HG03571 (cell line): ENCODE data around the gene TENT5C.
A peak's percentile ranks its signal among the peaks of the same experiment; 100 is the strongest.
"Not testable (repeated sequence)": the region's sequence is repeated elsewhere in the genome, so short reads cannot be mapped to it uniquely, and the experiment has no call there.

Experiments
- ATAC-seq: cut with Tn5 transposase; IDR thresholded peaks from one replicate; pipeline ENCODE4 v1.9.1; 2021; ENCODE audit not compliant: unreplicated experiment

TENT5C gene

DNA sequence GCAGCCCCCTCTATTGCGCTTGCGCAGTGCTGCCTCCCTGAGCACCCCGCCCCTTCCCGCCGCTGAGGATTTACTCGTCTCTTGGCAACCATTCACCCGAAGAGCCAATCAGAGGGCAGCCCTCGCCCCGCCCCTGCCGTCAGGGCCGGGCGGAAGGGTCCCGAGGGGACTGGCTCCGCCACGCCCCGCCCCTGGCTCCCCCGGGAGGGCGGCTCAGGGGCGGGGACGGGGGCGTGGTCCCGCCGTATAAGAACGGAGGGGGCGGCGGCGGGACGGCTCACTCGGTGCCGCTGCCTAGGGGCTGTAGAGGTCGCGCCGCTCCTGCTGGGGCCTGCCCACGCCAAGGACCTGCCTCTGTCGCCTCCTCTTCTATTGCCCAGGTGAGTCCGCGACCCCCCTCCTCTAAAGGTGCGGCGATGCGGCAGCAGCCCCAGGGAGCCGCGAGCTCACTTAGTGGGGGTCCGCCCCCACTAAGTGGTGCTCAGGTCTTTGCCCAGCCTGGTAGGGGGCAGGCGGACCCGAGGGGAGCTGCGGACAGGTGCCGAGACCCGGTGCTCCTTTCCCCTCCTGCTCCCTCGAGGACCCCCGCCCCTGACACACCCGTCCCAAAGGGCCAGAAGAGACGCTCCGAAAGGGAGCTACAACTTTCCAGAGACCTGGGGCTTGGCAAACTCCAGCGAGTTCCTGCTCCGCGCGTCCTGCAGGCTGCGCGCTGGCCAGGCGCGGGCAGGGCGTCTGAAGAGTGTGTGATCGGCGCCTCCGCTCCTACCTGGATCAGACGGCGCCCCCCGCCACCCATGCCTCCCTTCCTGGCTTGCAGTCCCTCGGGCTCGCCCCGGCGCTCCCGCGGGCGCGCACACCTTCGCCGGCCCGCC, at the start of gene TENT5C:
Gene TENT5C (plus strand): TSS at position 275 of the 875 bp plus-strand sequence. CDS start 16,821 bp downstream, outside the sequence.
- peak; percentile 86 for ATAC-seq

DNA sequence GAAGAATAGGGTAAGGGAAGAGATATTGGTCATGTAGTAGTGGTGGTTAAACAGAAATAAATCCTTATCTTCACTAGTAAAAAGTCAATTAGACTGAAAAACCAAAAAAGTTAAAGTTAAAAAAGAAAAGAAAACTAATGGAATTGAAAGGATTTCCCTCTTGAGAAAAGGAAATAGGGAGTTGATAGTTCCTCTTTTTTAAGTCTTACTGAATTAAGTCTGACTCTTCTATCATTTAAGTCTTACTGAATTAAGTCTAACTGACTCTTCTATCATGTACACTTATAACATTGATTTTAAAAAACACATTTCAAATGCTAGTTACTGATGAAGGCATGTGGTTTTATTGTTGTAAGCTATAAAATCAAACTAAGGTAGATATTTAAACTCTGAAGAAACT, 49.5 kb upstream of the TENT5C start:
- no peak for ATAC-seq

DNA sequence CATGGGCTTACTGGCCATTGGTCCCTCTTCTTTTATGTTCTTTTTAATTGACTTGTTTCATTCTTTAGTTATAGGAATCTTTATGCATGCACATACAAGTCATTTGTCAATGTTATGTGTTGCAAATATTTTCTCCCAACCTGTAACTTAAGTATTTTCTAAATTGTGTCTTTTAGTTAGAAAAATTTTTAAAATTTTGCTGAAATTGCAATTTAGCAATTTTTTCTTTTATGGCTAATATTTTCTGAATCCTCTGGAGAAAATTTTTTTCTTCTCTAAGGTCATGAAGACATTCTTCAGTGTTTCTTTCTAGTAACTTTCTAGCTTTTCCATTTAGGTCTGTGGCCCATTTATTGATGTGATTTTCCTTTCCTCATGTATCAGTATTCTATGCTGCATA, 48.9 kb upstream of the TENT5C start:
- ATAC-seq: no peak

DNA sequence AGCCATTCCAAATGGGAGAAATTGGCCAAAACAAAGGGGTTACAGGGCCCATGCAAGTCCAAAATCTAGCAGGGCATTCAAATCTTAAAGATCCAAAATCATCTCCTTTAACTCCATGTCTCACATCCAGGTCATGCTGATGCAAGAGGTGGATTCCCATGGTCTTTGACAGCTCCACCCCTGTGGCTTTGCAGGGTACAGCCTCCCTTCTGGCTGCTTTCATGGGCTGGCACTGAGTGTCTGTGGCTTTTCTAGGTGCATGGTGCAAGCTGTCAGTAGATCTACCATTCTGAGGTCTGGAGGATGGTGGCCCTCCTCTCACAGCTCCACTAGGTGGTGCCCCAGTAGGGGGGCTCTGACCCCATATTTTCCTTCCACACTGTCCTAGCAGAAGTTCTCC, 47.4 kb upstream of the TENT5C start:
- not testable (repeated sequence) for ATAC-seq

DNA sequence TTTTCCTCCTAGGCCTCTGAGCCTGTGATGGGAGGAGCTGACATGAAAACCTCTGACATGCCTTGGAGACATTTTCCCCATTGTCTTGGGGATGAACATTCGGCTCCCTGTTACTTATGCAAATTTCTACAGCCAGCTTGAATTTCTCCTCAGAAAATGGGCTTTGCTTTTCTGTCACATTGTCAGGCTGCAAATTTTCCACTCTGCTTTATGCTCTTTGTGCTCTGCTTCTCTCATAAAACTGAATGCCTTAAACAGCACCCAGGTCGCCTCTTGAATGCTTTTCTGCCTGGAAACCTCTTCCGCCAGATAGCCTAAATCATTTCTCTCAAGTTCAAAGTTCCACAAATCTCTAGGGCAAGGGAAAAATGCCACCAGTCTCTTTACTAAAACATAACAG, 46.7 kb upstream of the TENT5C start:
- ATAC-seq: no peak

DNA sequence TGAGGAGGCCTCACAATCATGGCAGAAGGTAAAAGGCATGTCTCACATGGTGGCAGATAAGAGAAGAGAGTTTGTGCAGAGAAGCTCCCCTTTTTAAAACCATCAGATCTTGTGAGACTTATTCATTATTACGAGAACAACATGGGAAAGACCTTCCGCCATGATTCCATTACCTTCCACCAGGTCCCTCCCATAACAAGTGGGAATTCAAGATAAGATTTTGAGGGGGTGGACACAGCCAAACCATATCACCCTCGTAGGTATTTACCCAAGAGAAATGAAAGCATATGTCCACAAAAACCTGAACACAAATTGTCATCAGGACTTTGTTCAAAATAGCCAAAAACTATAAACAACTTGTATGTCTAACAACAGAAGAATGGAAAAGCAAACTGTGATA, 45.9 kb upstream of the TENT5C start:
- ATAC-seq: no peak

DNA sequence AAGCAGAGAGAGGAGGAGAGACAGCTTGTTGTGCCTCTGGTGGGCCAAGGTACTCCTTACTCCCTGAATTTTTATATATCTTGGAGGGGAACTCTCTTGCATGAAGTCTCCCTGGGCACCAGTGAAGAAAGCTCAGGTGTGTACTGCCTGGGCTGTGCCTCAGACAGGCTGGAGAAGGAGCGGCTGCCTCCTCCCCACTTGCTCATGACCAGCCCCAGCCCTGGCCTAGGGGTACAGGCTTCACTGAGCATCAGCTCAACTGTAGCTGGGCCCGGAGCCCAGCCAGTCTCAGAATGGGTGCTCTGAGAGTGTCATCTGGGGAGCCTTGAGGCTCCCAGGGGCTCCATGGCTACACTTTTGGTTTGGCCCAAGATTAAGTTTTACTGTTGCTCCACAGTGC, 44.8 kb upstream of the TENT5C start:
- no peak for ATAC-seq

DNA sequence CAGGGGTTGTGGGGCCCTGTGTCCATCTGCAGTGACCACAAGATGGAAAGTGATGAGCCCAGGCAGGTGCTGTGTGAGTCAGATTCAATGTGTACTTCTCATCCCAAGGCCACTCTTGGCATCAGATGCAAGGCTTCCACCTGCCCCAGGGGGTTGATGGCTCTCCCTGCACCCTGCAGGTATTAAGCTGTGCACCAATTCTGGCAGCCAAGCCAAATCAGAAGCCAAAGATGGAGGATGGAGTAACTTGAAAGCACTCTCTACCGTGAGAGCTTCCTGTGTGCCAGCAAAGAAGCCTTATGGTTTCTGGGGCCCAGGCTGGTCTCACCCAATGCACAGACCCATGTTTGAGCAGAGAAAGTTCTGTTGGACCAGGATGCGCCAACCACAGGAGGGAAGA, 44.3 kb upstream of the TENT5C start:
- no peak for ATAC-seq

DNA sequence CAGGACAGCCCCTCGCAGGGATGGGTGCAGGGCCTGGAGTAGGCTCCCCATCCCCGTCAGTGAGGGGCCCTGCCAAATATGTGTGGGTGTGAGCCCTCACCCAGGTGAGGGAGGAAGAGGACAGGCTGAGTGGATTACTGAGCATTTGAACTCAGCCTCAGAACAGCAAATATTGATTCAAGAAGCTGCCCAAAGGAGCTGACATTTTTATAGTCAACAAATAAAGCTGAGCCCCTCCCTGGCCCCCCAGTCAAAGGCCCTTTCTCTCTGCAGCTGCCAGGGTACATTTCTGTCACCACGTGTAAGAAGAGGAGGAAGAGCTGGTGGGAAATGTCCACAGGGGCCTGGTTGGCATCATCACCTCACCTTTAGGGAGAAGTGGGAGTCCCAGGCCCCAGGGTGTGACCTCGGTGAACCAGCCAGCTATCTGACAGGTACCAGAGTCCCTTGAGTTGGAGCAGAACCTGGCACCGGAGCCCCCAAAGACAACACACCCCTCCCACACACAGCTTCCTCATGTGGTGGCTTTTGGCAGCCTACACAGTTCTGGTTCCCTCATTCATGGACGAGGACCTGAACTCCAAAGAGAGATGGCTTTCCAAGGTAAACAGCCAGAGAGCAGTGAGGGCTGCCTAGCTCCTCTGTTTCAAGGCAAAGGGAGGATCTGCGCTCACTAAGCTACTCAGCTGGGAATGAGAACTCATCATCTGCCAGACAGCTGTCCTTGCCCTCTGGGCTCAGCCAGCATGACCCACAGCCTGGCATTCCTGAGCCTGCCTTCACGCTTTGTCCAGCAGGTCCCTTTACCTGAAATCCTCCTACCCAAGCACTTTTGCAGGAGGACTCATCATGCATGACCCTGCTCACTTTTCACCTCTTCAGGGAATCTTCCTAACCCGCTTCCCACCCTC, 43.0 kb upstream of the TENT5C start:
- ATAC-seq: no peak

DNA sequence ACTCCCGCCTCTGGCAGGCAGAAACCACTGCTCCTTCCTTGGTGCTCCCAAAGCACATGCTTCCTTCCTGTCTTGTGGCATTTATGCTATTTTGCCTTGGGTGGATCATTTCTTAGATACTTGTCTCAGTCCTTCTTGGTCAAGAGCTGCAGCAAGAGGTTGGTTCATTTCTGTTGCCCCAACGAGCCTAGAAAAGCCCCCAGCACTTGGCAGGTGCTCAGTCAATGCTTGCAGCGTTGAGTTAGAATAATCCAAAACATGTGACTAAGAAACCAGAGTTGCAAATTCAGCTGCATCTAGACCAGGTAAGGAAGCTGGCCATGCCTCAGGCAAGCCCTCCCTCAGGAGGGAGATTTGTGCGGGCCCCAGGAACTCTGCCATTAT, 42.4 kb upstream of the TENT5C start:
- no peak for ATAC-seq

DNA sequence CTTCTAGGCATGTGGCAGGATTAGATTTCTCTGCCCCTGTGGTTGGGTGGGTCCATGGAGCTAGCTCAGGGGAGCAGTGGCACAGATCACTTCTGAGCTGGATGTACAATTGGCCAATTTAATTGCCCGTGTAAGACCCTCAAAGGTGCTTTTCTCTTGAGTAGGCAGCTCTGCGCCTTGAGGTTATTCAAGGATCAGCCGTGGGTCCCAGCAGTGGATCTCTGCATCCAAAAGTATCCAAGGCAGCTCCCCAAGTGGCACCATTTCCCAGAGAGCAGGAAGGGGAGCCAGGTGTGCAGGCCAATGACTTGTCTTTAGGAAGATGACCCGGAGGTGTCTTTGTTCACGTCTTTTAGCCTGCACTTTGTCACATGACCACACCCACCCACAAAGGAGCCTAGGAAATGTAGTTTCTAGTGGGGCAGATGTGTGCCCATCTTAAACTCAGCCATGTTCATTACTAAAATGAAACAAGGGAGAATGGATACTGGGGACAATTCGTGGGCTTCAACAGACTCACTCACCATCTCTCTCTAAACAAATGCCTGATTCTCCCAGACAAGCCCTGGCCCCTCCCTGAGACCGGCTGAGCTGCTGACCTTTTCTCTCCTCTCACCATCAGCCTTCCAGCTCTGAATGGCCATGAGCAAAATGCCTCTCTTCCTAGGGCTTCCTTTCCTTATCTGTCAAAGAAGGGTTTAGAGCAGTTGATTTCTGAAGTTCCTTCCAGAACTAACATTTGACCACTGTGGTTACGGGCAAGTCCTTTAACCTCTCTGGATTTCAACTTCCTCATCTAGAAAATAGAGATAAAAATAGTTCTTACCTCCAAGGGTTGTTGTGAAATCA, 41.4 kb upstream of the TENT5C start:
- no peak for ATAC-seq

DNA sequence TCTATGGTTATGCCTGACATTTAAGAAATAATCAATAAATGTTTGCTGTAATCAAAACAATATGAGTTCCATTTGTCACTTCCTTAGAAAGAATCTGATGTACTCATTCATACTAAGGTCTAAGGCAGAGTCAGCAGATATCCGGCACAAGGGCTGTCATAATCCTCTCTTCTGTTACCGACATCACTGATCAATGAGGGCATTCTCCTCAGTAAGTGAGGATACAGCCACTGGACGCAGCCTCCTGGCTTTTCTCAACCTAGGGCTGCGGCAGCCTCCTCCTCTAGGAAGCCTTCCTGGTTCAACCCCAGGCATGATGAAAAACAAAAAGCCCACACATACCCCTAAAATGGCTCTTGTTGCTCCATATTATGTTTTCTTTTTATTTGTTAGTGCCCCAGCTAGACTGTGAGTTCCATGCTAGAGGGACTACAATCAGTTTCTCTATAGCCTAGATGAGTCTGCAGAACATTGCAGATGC, 40.7 kb upstream of the TENT5C start:
- ATAC-seq: no peak

DNA sequence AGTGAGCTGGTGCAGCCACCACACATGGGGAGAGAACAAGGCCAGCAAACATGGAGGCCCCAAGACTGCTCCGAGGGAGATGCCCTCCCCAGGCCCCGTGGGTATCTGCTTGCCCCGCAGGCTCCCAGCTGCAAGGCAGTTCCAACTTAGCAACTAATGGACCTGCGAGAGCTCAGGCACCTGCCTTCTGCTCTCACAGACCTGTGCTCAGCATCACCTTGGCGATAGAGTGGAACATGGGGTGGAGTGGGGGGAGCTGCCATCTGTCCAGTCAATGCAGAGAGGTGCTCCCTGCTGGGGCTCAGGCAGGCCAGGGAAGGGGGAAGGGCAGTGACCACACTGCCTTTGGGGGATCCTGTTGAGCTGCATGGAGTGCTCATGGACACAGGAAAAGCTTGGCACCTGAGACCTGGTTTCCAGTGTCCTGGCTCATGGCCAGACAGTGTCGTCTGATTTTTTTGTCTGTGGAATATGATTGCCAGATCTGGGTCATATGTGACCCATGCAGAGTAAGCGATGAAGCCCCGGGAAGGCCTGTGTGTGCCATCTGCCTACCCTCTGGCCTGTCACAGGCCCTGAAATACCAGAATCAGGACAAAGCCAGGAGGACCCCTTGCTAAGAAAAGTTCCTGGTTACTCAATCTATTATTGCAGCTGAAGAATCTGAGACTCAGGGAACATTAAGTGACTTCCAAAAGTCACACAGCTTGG, 39.9 kb upstream of the TENT5C start:
- no peak for ATAC-seq

DNA sequence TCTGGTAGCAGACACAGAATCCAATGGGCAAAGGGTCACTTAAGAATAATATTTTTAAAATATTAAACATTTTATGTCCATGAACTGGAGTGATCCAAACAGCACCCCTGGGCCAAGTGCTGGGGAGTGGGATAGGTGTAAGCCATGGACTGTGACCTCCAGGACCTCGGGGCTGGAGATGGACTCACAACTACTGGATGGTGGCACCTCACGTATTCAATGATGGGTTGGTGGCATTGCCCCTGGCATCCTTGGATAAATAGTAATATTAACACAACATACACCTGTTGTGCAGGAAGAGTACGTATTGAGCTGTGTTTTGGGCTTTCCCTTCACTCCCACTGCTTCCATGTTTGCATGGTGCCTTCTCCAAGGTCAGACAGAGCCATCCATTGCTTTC, 39.3 kb upstream of the TENT5C start:
- ATAC-seq: no peak

DNA sequence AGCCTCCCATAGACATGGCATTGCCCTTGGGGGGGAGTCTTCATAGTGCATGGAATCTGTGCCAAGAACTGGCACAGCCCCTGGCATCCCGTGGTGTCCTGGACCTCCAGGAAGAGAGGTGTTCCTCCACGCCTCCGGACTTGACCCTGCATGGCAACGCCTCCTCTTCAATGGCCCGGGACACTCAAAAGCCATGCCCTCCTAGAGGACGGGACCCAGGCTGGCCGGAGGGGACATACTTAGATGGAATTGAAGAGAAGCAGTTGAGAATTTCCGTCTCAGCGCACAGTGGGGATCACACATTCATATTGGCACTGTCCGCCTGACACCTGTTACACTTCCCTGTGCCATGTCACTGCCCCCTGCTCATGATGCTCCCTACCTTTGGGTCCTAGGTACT, 38.4 kb upstream of the TENT5C start:
- ATAC-seq: no peak

DNA sequence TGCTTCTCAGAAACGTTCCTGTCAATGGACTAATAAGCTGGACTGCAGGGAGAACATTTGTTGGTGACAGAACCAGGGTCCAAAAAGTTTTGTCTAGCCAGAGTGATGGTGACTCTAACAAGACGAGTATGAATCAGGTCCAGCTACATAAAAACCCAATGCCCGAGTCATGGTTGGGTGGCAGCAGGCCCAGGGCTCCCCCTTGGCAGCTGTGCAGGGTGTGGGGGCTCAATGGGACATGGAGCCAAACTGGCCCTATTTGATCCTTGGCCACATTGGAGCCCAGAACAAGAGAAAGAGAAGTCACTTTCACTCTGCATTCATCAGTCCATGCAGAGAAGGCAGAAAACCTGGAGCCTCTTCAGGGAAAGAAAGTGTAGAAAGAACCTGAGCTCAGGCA, 37.9 kb upstream of the TENT5C start:
- no peak for ATAC-seq

DNA sequence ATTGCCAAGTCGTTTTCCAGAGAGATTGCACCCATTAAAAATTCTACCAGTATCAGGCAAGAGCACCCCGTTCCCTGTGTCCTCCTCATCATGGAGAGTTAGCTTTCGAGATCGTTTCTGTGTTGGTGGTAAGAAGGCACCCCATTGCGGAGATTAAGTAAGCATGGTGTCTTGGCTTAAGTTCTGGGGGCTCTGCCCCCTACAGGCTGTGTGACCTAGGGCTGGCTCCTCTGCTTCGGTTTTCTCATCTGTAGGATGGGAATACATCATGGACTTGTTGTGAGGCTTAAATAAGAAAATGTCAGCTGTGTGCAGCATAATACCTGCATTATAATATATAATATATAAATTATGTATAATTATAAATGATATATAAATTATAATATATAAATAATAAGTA, 36.8 kb upstream of the TENT5C start:
- ATAC-seq: no peak

DNA sequence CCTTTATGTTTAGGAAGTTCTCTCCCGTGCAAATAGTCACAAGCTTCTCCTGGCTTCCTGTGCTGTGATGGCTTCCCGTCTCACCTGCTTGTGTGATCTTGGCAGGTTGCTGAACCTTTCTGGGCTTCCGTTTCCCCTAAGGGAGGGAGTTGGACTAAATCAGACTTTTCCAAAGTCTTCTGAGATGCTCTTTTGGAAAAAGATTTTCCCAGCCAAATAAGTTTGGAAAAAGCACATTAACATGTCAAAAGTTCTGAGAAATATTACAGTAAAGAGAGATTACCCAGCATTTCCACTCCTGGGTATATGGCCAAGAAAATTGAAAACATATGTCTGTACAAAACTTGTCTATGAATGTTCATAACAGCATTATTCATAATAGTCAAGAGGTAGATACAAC, 36.0 kb upstream of the TENT5C start:
- ATAC-seq: no peak

DNA sequence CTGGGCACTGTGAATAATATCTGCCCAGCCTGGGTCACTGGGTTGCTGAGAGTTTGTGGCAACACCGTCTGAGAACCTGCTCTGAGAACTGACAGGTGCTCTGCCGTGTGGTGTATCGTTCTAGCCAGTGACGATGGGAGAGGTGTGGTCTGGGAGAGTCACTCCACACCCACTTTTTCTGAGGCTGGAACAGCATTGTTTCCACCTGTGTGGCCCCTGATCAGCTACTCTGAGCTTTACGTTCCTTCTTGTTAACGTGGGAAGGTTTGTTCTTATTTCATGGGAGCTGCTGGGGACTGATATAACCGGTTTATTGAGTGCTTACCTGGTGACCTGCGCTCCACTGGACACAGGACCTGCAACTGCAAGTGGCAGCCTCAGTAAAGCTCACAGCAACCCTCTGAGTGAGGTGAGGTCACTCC, 34.8 kb upstream of the TENT5C start:
- no peak for ATAC-seq

DNA sequence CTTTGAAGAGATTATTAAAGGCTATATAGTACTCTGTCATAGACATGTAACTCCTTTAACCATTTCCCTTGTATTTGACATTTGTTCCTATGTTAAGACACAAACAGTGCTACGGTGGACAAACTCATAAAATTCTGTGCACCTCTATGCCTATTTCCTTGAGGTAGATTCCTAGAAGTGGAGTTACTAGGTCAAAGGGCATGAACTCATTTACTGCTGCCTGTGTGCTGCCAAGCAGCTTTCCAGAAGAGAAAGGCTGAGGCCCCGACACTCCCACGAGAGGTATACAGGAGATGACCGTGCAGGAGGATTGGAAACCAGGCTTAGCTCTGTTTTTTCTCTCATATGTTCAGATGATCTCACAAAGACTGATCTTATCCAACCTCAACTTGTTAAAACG, 34.4 kb upstream of the TENT5C start:
- ATAC-seq: no peak
